Muscle of leg (tissue), 11 donors: ENCODE measurements around the gene SQSTM1. TPM values are rescaled to one million over a fixed set of nuclear protein-coding genes. Genes with fewer than 3 reads are reported as not detected.
A peak's percentile ranks its signal among the peaks of the same experiment; 100 is the strongest.
"Not testable (repeated sequence)": the region's sequence is repeated elsewhere in the genome, so short reads cannot be mapped to it uniquely, and the experiment has no call there.

Experiments used
- DNase-seq: peaks from one replicate; pipeline ENCODE4 v3.0.0; 2013
- H3K27ac ChIP-seq: one replicate; pipeline ENCODE4 v1.5.1; 2013; ENCODE audit warnings: mild to moderate bottlenecking, low read length, control low read depth
- H3K27me3 ChIP-seq: one replicate; pipeline ENCODE4 v1.6.1; 2013; ENCODE audit warnings: low read length; ENCODE audit not compliant: control insufficient read depth, insufficient read depth
- H3K36me3 ChIP-seq: one replicate; pipeline ENCODE4 v1.6.1; 2013; ENCODE audit warnings: low read length; ENCODE audit not compliant: control insufficient read depth, insufficient read depth
- H3K4me1 ChIP-seq: one replicate; pipeline ENCODE4 v1.6.1; 2013; ENCODE audit warnings: low read length; ENCODE audit not compliant: control insufficient read depth, insufficient read depth
- H3K4me3 ChIP-seq: one replicate; pipeline ENCODE4 v1.5.1; 2013; ENCODE audit warnings: low read length, control low read depth
- H3K9me3 ChIP-seq: replicated peaks from 2 replicates; pipeline ENCODE4 v1.6.1; 2013; ENCODE audit warnings: low read depth, low read length; ENCODE audit not compliant: control insufficient read depth
- WGBS: methylation state at CpG from one replicate; pipeline ENCODE4 v1.1.5; 2013; ENCODE audit warnings: missing lambda C conversion rate; ENCODE audit not compliant: insufficient coverage; 5-methylcytosine and 5-hydroxymethylcytosine counted together
- polyA plus RNA-seq, 8 donors: library from polyadenylated mRNA; unstranded; fragments of 120-200 nt; gene quantifications; one replicate each; pipeline versions ENCODE4 v1.2.1 to v1.2.3, GENCODE V29; 2013; ENCODE audit warnings: inconsistent platforms in 1 of 8, low replicate concordance in 1 of 8; ENCODE audit not compliant: insufficient read length in 8 of 8, insufficient read depth in 1 of 8
- total RNA-seq: library from RNA; stranded (reverse); fragments of 120-200 nt; gene quantifications from one replicate; pipeline ENCODE4 v1.2.4, GENCODE V29; 2013

Gene SQSTM1
- total and polyA plus RNA-seq, 9 donors, result 61.2 to 75.9 (median 71.1) TPM

DNA sequence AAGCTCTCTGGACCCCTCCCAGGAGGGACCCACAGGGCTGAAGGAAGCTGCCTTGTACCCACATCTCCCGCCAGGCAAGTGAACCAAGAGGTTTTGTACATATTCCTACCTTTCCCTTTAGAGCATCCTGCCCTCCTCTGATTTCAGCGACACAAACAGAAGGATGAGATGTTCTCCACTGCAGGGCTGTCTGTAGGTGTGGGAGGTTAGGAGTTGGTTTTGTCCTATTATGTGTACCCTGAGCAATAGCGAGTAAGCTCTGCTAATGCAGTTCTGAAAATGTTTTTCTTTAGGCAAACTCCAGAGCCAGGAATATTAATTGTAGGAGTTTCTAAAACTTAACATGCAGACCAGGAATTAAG, 13.0 kb downstream of the SQSTM1 start:
- no peaks in the 10 kb centered on the region for H3K27me3 ChIP-seq
- no peaks in the 10 kb centered on the region for H3K4me1 ChIP-seq
- H3K27ac ChIP-seq, result no peak overlapping the region
- peaks cover 80% of the 10 kb centered on the region for H3K36me3 ChIP-seq
- no CpG with 5 or more reads among the region's 3 CpGs for WGBS
- no peaks in the 10 kb centered on the region for H3K9me3 ChIP-seq
- no peak overlapping the region for H3K4me3 ChIP-seq
- no peak for DNase-seq

DNA sequence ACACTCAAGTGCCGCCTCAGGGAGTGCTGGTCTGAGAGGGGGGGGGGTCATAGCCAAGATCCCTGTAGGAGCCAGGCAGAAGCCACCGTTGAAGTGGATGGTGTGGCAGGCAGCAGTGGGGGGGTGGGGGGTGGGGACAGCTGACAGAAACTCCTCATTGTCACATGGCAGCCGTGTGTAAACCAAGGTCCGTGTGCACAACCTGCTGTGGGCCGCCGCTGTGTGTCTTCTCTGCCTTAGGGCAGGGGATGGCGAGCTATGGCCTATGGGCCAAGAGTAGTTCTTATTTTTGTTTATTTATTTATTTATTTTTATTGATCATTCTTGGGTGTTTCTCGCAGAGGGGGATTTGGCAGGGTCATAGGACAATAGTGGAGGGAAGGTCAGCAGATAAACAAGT, 13.4 kb downstream of the SQSTM1 start:
- no peak overlapping the region for H3K27ac ChIP-seq
- H3K4me3 ChIP-seq, result no peak overlapping the region
- H3K4me1 ChIP-seq, result no peaks in the 10 kb centered on the region

DNA sequence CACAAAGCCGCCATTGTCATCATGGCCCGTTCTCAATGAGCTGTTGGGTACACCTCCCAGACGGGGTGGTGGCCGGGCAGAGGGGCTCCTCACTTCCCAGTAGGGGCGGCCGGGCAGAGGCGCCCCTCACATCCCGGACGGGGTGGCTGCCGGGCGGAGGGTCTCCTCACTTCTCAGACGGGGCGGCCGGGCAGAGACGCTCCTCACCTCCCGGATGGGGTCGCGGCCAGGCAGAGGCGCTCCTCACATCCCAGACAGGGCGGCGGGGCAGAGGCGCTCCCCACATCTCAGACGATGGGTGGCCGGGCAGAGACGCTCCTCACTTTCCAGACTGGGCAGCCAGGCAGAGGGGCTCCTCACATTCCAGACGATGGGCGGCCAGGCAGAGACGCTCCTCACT, 14.2 kb downstream of the SQSTM1 start:
- H3K9me3 ChIP-seq, H3K4me3 ChIP-seq, H3K27ac ChIP-seq, H3K27me3 ChIP-seq, DNase-seq, H3K4me1 ChIP-seq: not testable (repeated sequence)
- peaks cover 79% of the 10 kb centered on the region for H3K36me3 ChIP-seq
- WGBS, result 100% methylated on average over 7 of the region's 28 CpGs

More for the DNA sequence above, 13.4 kb downstream of the SQSTM1 start:
- no CpG with 5 or more reads among the region's 8 CpGs for WGBS
- DNase-seq, result no peak
- Histone ChIP-seq H3K9me3 (no peaks in the 10 kb centered on the region), H3K36me3 (peaks cover 78% of the 10 kb centered on the region), H3K27me3 (no peaks in the 10 kb centered on the region)

DNA sequence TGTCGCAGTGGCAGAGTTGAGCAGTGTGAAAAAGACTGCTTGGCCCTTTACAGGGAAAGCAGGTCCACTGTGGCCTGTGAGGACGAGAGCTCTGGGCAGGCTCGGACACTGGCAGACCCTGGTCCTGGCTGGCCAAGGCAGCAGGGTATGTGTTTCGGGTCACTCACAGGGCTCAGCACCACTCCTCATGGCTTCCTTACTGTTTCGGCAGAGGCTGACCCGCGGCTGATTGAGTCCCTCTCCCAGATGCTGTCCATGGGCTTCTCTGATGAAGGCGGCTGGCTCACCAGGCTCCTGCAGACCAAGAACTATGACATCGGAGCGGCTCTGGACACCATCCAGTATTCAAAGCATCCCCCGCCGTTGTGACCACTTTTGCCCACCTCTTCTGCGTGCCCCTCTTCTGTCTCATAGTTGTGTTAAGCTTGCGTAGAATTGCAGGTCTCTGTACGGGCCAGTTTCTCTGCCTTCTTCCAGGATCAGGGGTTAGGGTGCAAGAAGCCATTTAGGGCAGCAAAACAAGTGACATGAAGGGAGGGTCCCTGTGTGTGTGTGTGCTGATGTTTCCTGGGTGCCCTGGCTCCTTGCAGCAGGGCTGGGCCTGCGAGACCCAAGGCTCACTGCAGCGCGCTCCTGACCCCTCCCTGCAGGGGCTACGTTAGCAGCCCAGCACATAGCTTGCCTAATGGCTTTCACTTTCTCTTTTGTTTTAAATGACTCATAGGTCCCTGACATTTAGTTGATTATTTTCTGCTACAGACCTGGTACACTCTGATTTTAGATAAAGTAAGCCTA, 15.7 kb downstream of the SQSTM1 start:
- DNase-seq, result no peak
- H3K9me3 ChIP-seq, result no peaks in the 10 kb centered on the region
- peak overlapping the region; percentile 20 for H3K27ac ChIP-seq
- no peaks in the 10 kb centered on the region for H3K4me1 ChIP-seq
- H3K4me3 ChIP-seq, result no peak overlapping the region
- H3K27me3 ChIP-seq, result no peaks in the 10 kb centered on the region
- WGBS, result 92% methylated on average over 18 of the region's 19 CpGs
- peaks cover 80% of the 10 kb centered on the region for H3K36me3 ChIP-seq

DNA sequence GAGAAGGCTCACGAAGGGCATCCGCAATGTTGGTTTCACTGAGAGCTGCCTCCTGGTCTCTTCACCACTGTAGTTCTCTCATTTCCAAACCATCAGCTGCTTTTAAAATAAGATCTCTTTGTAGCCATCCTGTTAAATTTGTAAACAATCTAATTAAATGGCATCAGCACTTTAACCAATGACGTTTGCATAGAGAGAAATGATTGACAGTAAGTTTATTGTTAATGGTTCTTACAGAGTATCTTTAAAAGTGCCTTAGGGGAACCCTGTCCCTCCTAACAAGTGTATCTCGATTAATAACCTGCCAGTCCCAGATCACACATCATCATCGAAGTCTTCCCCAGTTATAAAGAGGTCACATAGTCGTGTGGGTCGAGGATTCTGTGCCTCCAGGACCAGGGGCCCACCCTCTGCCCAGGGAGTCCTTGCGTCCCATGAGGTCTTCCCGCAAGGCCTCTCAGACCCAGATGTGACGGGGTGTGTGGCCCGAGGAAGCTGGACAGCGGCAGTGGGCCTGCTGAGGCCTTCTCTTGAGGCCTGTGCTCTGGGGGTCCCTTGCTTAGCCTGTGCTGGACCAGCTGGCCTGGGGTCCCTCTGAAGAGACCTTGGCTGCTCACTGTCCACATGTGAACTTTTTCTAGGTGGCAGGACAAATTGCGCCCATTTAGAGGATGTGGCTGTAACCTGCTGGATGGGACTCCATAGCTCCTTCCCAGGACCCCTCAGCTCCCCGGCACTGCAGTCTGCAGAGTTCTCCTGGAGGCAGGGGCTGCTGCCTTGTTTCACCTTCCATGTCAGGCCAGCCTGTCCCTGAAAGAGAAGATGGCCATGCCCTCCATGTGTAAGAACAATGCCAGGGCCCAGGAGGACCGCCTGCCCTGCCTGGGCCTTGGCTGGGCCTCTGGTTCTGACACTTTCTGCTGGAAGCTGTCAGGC, 16.6 kb downstream of the SQSTM1 start:
- H3K27me3 ChIP-seq, result no peaks in the 10 kb centered on the region
- H3K9me3 ChIP-seq, result no peaks in the 10 kb centered on the region
- no peak overlapping the region for H3K27ac ChIP-seq
- H3K4me1 ChIP-seq, result no peaks in the 10 kb centered on the region
- no peak overlapping the region for H3K4me3 ChIP-seq
- DNase-seq, result no peak
- H3K36me3 ChIP-seq, result peaks cover 77% of the 10 kb centered on the region
- WGBS, result 93% methylated on average over 12 of the region's 15 CpGs

DNA sequence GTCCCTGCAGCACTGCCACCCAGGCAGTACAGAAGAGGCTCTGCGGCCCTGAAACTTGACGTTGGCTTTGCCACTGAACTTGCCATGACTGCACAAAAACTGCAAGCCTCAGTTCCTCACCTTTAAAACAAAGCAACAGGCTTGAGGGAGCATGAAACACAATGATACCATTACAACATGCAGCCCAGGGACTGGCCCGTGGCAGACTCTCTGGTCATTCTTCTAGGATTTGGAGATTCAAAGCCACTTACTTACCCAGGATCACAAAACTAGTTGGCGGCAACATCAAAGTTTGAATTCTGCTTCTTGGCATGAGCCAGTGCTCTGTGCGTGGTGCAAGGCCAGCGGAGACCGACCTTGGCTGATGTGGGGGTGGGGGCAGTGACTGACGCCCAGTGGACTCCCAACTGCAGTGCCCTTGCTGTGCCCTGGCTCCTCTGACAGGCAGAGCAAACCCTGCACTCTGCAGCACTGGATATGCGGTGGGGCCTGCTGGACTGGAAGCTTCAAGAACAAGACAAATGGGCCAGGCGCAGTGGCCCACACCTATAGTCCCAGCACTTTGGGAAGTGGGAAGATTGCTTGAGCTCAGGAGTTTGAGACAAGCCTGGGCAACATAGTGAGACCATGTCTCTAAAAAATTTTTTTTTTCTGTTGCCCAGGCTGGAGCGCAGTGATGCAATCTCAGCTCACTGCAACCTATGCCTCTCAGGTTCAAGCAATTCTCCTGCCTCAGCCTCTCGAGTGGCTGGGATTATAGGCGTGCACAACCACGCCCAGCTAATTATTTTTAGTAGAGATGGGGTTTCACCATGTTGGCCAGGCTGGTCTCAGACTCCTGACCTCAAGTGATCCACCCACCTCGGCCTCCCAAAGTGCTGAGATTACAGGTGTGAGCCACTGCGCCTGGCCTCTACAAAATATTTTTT, 18.9 kb downstream of the SQSTM1 start:
- H3K36me3 ChIP-seq, result peaks cover 71% of the 10 kb centered on the region
- no peaks in the 10 kb centered on the region for H3K9me3 ChIP-seq
- WGBS, result 96% methylated on average over 8 of the region's 16 CpGs
- no peaks in the 10 kb centered on the region for H3K4me1 ChIP-seq
- no peak overlapping the region for H3K27ac ChIP-seq
- H3K4me3 ChIP-seq, result no peak overlapping the region
- no peaks in the 10 kb centered on the region for H3K27me3 ChIP-seq
- no peak for DNase-seq

DNA sequence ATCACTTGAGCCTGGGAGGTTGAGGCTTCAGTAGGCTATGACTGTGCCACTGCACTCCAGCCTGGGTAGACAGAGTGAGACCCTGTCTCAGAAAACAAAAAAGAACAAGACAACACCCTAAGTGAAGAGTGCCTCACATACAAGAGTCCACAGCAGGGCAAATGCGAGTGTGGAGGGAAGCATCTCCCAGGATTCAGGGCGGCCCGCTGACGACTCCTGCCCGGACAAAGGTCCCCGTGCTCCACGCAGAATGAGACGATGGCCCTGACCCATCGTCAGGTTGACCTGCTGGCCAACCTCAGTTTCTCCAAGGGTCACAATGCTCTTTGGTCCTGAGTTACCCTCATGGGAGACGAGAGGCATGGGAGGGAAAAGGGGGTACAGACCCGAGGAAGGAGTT, 19.6 kb downstream of the SQSTM1 start:
- Histone ChIP-seq H3K36me3 (peaks cover 71% of the 10 kb centered on the region), H3K27ac (no peak overlapping the region), H3K4me3 (no peak overlapping the region), H3K4me1 (no peaks in the 10 kb centered on the region), H3K9me3 (no peaks in the 10 kb centered on the region), H3K27me3 (no peaks in the 10 kb centered on the region)
- DNase-seq, result no peak
- 93% methylated on average over 8 of the region's 11 CpGs for WGBS

DNA sequence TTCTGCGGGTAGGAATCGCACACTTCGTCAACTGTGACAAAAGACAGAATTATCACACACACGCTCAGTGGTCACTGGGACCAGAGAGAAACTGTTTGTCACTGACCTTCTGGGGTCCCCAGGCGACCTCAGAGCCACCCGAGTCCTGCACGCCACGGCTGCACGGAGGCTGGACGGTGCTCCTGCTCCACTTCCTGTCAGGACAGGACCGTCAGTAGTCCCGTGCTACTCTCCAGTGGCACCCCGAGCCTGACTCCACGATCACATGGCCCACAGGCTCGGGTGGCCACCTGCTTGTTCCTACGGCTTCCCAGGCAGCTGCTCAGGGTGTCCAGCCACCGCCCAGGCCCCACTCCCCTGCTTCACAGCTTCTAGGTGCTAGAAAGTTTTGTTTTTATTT, 20.1 kb downstream of the SQSTM1 start:
- Histone ChIP-seq H3K27me3 (no peaks in the 10 kb centered on the region), H3K27ac (no peak overlapping the region), H3K4me1 (no peaks in the 10 kb centered on the region), H3K36me3 (peaks cover 74% of the 10 kb centered on the region), H3K9me3 (peaks cover 1% of the 10 kb centered on the region), H3K4me3 (no peak overlapping the region)
- 82% methylated on average over 15 of the region's 17 CpGs for WGBS
- DNase-seq, result no peak

DNA sequence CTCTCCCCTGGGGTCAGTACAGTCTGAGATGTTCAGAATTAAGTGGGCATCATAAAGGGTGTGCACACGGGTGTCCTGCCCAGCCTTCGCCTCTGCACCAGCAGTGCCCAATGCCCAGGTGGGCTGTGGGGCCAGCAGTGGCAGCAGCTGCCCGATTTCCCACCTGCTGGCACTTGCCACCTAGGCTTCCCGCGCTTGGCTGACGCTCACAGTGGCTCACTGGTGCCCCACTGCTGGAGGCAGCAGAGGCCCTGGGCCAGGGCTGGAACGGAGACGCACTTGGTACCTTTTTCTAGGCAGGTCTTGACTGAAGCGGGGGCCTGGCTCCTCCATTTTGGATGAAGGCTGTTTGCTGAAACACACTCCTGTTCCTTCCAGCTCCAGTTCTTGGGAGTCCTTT, 20.9 kb downstream of the SQSTM1 start:
- 92% methylated on average over 5 of the region's 9 CpGs for WGBS
- Histone ChIP-seq H3K4me1 (no peaks in the 10 kb centered on the region), H3K4me3 (no peak overlapping the region), H3K27me3 (no peaks in the 10 kb centered on the region), H3K9me3 (peaks cover 4% of the 10 kb centered on the region), H3K27ac (no peak overlapping the region), H3K36me3 (peaks cover 74% of the 10 kb centered on the region)
- no peak for DNase-seq
